ENCODE data around the gene SPINT4. TPM values are rescaled to one million over a fixed set of nuclear protein-coding genes. Genes with fewer than 3 reads are reported as not detected.

SPINT4 gene
- total RNA-seq, 2 donors from 2014 or later: not detected

DNA sequence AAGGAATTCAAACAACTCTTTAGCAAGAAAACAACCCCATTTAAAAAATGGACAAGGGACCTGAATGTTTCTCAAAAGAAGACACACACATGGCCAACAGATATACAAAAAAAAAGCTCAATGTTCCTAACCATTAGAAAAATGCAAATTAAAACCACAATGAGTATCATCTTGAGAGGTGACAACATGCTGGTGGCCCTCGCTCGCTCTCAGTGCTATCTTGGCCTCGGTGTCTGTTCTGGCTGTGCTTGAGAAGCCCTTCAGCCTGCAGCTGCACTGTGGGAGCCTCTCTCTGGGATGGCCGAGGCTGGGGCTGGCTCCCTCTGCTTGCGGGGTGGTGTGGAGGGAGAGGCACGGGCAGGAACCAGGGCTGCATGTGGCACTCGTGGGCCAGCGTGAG is 13.4 kb downstream of the SPINT4 start:
- Mint-ChIP-seq H3K9me3 (peaks cover 68% of the 10 kb centered on the region), H3K4me3 (no peak overlapping the region)
- no peak overlapping the region for H3K27ac ChIP-seq (ENCODE audit: low read depth, low read length)

DNA sequence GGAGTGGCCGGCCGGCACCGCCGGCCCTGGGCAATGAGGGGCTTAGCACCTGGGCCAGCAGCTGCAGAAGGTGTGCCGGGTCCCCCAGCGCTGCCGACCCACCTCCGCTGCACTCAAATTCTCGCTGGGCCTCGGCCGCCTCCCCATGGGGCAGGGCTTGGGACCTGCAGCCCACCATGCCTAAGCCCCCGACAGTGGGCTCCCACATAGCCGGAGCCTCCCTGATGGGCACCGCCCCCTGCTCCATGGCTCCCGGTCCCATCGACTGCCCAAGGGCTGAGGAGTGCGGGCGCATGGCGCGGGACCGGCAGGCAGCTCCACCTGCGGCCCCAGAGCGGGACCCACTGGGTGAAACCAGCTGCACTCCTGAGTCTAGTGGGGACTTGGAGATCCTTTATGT is 13.8 kb downstream of the SPINT4 start:
- Mint-ChIP-seq H3K27ac (no peak overlapping the region), H3K27me3 (ENCODE audit: insufficient read depth) (no peaks in the 10 kb centered on the region), H3K36me3 (ENCODE audit: low read depth) (peaks cover 11% of the 10 kb centered on the region), H3K4me1 (no peaks in the 10 kb centered on the region), H3K9me3 (peaks cover 65% of the 10 kb centered on the region), H3K4me3 (no peak overlapping the region)
- Histone ChIP-seq H3K36me3 (ENCODE audit: control insufficient read depth, insufficient read depth, low read length) (no peaks in the 10 kb centered on the region), H3K9me3 (ENCODE audit: control insufficient read depth, low read length) (peaks cover 44% of the 10 kb centered on the region), H3K4me3 (ENCODE audit: low read length) (no peak overlapping the region), H3K27ac (ENCODE audit: low read depth, low read length) (no peak overlapping the region), H3K9ac (ENCODE audit: extremely low read depth, low read length, poor library complexity, severe bottlenecking) (no peak overlapping the region), H3K4me1 (ENCODE audit: control insufficient read depth, insufficient read depth, low read length) (no peaks in the 10 kb centered on the region), H3K27me3 (ENCODE audit: control insufficient read depth, insufficient read depth, low read length, poor library complexity, severe bottlenecking) (no peaks in the 10 kb centered on the region)
- 94 to 95% methylated on average over 16 to 23 of the region's 23 CpGs for WGBS, 2 experiments (ENCODE audit: insufficient coverage in 1 of 2, insufficient read length in 1 of 2)
- no peak for DNase-seq
- TF ChIP-seq, protein P1, sequence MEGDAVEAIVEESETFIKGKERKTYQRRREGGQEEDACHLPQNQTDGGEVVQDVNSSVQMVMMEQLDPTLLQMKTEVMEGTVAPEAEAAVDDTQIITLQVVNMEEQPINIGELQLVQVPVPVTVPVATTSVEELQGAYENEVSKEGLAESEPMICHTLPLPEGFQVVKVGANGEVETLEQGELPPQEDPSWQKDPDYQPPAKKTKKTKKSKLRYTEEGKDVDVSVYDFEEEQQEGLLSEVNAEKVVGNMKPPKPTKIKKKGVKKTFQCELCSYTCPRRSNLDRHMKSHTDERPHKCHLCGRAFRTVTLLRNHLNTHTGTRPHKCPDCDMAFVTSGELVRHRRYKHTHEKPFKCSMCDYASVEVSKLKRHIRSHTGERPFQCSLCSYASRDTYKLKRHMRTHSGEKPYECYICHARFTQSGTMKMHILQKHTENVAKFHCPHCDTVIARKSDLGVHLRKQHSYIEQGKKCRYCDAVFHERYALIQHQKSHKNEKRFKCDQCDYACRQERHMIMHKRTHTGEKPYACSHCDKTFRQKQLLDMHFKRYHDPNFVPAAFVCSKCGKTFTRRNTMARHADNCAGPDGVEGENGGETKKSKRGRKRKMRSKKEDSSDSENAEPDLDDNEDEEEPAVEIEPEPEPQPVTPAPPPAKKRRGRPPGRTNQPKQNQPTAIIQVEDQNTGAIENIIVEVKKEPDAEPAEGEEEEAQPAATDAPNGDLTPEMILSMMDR (conservative IDR thresholded peaks at IDR 0.05): no peak

More for the DNA sequence above, 13.4 kb downstream of the SPINT4 start:
- Histone ChIP-seq H3K9ac (ENCODE audit: extremely low read depth, low read length, poor library complexity, severe bottlenecking) (no peak overlapping the region), H3K27me3 (ENCODE audit: control insufficient read depth, insufficient read depth, low read length, poor library complexity, severe bottlenecking) (no peaks in the 10 kb centered on the region), H3K4me3 (ENCODE audit: low read length) (no peak overlapping the region), H3K4me1 (ENCODE audit: control insufficient read depth, insufficient read depth, low read length) (no peaks in the 10 kb centered on the region), H3K36me3 (ENCODE audit: control insufficient read depth, insufficient read depth, low read length) (no peaks in the 10 kb centered on the region), H3K9me3 (ENCODE audit: control insufficient read depth, low read length) (peaks cover 44% of the 10 kb centered on the region)
- TF ChIP-seq, protein P1 (conservative IDR thresholded peaks at IDR 0.05): no peak
- WGBS, 2 experiments (ENCODE audit: insufficient coverage in 1 of 2, insufficient read length in 1 of 2): 94% methylated on average over 5 to 8 of the region's 8 CpGs
- H3K36me3 Mint-ChIP-seq (ENCODE audit: low read depth): peaks cover 13% of the 10 kb centered on the region
- H3K27ac Mint-ChIP-seq: no peak overlapping the region
- no peaks in the 10 kb centered on the region for H3K4me1 Mint-ChIP-seq
- no peak for DNase-seq
- no peaks in the 10 kb centered on the region for H3K27me3 Mint-ChIP-seq (ENCODE audit: insufficient read depth)

DNA sequence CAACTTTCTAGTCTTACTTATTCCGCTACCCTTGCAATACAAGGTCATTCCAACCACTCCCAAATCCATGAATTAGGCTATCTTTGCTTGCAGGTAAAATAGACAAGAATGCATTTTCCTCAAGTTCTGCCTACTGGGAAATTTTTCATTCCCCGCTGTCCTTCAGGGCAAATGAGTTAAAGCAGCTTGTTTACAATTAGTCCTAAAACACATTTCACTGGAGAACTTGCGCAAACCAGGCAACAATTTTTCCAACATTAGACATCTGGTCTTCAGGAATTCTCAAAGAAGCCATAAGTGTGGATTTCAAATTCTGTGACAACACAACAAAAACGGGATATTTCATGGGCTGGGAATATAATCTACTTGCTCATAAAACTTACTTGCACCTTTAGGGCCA is 20.4 kb downstream of the SPINT4 start:
- H3K4me1 Mint-ChIP-seq: no peaks in the 10 kb centered on the region
- Histone ChIP-seq H3K27me3 (ENCODE audit: control insufficient read depth, insufficient read depth, low read length, poor library complexity, severe bottlenecking) (no peaks in the 10 kb centered on the region), H3K4me1 (ENCODE audit: control insufficient read depth, insufficient read depth, low read length) (no peaks in the 10 kb centered on the region), H3K27ac (ENCODE audit: low read depth, low read length) (no peak overlapping the region), H3K4me3 (ENCODE audit: low read length) (no peak overlapping the region), H3K9me3 (ENCODE audit: control insufficient read depth, low read length) (peaks cover 3% of the 10 kb centered on the region), H3K9ac (ENCODE audit: extremely low read depth, low read length, poor library complexity, severe bottlenecking) (no peak overlapping the region), H3K36me3 (ENCODE audit: control insufficient read depth, insufficient read depth, low read length) (no peaks in the 10 kb centered on the region)
- DNase-seq: no peak
- no peak overlapping the region for H3K4me3 Mint-ChIP-seq
- H3K27ac Mint-ChIP-seq: no peak overlapping the region
- peaks cover 4% of the 10 kb centered on the region for H3K36me3 Mint-ChIP-seq (ENCODE audit: low read depth)
- TF ChIP-seq, protein P1 (conservative IDR thresholded peaks at IDR 0.05): no peak
- 96 to 100% methylated on average over 2 to 4 of the region's 4 CpGs for WGBS, 2 experiments (ENCODE audit: insufficient coverage in 1 of 2, insufficient read length in 1 of 2)
- H3K27me3 Mint-ChIP-seq (ENCODE audit: insufficient read depth): no peaks in the 10 kb centered on the region
- peaks cover 8% of the 10 kb centered on the region for H3K9me3 Mint-ChIP-seq
